ENCODE results near the gene MRM2.

Gene MRM2

GRCh38 chr7:2232766-2233520, 9.1 kb downstream of the MRM2 start, which contains the start of gene MAD1L1:
Gene MAD1L1 (minus strand): TSS chr7:2232945. CDS start chr7:2230133, 2,812 bp downstream.
- Histone ChIP-seq H3K27ac (ENCODE audit: low read depth, low read length) (no peak within 1 kb of the TSS), H3K9me3 (ENCODE audit: control insufficient read depth in 1 of 2, low read length in 2 of 2) (no peaks in the 10 kb centered on the region), H3K4me1 (ENCODE audit: control insufficient read depth in 1 of 2, insufficient read depth in 2 of 2, low read length in 2 of 2) (peaks cover 0 to 20% of the 10 kb centered on the region in 2 donors), H3K9ac (ENCODE audit: low read depth in 1 of 2, low read length in 2 of 2) (peak within 1 kb of the TSS; percentile 71 to 74), H3K36me3 (ENCODE audit: control insufficient read depth in 1 of 2, insufficient read depth in 2 of 2, low read length in 2 of 2) (peaks cover 16 to 37% of the 10 kb centered on the region in 2 donors), H3K27me3 (ENCODE audit: control insufficient read depth in 1 of 2, insufficient read depth in 2 of 2, low read length in 2 of 2) (no peaks in the 10 kb centered on the region), H3K4me3 (ENCODE audit: low read depth in 1 of 2, low read length in 2 of 2) (peak within 1 kb of the TSS; percentile 80 to 89)

GRCh38 chr7:2231992-2232765, 9.8 kb downstream of the MRM2 start:
- no peak overlapping the region for H3K27ac ChIP-seq (ENCODE audit: low read depth, low read length)
- H3K4me3 ChIP-seq (ENCODE audit: low read depth in 1 of 2, low read length in 2 of 2): peak overlapping the region; percentile 80 to 89
- H3K36me3 ChIP-seq (ENCODE audit: control insufficient read depth in 1 of 2, insufficient read depth in 2 of 2, low read length in 2 of 2): peaks cover 14 to 40% of the 10 kb centered on the region in 2 donors
- H3K27me3 ChIP-seq (ENCODE audit: control insufficient read depth in 1 of 2, insufficient read depth in 2 of 2, low read length in 2 of 2): no peaks in the 10 kb centered on the region
- peaks cover 0 to 19% of the 10 kb centered on the region in 2 donors for H3K4me1 ChIP-seq (ENCODE audit: control insufficient read depth in 1 of 2, insufficient read depth in 2 of 2, low read length in 2 of 2)
- H3K9me3 ChIP-seq (ENCODE audit: control insufficient read depth in 1 of 2, low read length in 2 of 2): no peaks in the 10 kb centered on the region
- H3K9ac ChIP-seq (ENCODE audit: low read depth in 1 of 2, low read length in 2 of 2): peak overlapping the region; percentile 71 to 74

GRCh38 chr7:2230882-2231281, 11.1 kb downstream of the MRM2 start:
- Histone ChIP-seq H3K9me3 (ENCODE audit: control insufficient read depth in 1 of 2, low read length in 2 of 2) (no peaks in the 10 kb centered on the region), H3K36me3 (ENCODE audit: control insufficient read depth in 1 of 2, insufficient read depth in 2 of 2, low read length in 2 of 2) (peaks cover 14 to 43% of the 10 kb centered on the region in 2 donors), H3K27me3 (ENCODE audit: control insufficient read depth in 1 of 2, insufficient read depth in 2 of 2, low read length in 2 of 2) (no peaks in the 10 kb centered on the region), H3K4me3 (ENCODE audit: low read depth in 1 of 2, low read length in 2 of 2) (no peak overlapping the region), H3K27ac (ENCODE audit: low read depth, low read length) (no peak overlapping the region), H3K4me1 (ENCODE audit: control insufficient read depth in 1 of 2, insufficient read depth in 2 of 2, low read length in 2 of 2) (peaks cover 0 to 19% of the 10 kb centered on the region in 2 donors), H3K9ac (ENCODE audit: low read depth in 1 of 2, low read length in 2 of 2) (no peak overlapping the region)

GRCh38 chr7:2230226-2230625, 11.8 kb downstream of the MRM2 start:
- Histone ChIP-seq H3K9ac (ENCODE audit: low read depth in 1 of 2, low read length in 2 of 2) (no peak overlapping the region), H3K27me3 (ENCODE audit: control insufficient read depth in 1 of 2, insufficient read depth in 2 of 2, low read length in 2 of 2) (no peaks in the 10 kb centered on the region), H3K27ac (ENCODE audit: low read depth, low read length) (no peak overlapping the region), H3K4me3 (ENCODE audit: low read depth in 1 of 2, low read length in 2 of 2) (no peak overlapping the region), H3K9me3 (ENCODE audit: control insufficient read depth in 1 of 2, low read length in 2 of 2) (no peaks in the 10 kb centered on the region), H3K36me3 (ENCODE audit: control insufficient read depth in 1 of 2, insufficient read depth in 2 of 2, low read length in 2 of 2) (peaks cover 12 to 49% of the 10 kb centered on the region in 2 donors), H3K4me1 (ENCODE audit: control insufficient read depth in 1 of 2, insufficient read depth in 2 of 2, low read length in 2 of 2) (peaks cover 0 to 19% of the 10 kb centered on the region in 2 donors)

- Histone ChIP-seq H3K27ac (ENCODE audit: low read depth, low read length) (no peak overlapping the region), H3K9me3 (ENCODE audit: control insufficient read depth in 1 of 2, low read length in 2 of 2) (no peaks in the 10 kb centered on the region), H3K27me3 (ENCODE audit: control insufficient read depth in 1 of 2, insufficient read depth in 2 of 2, low read length in 2 of 2) (no peaks in the 10 kb centered on the region), H3K4me1 (ENCODE audit: control insufficient read depth in 1 of 2, insufficient read depth in 2 of 2, low read length in 2 of 2) (peaks cover 0 to 19% of the 10 kb centered on the region in 2 donors), H3K4me3 (ENCODE audit: low read depth in 1 of 2, low read length in 2 of 2) (no peak overlapping the region), H3K9ac (ENCODE audit: low read depth in 1 of 2, low read length in 2 of 2) (no peak overlapping the region), H3K36me3 (ENCODE audit: control insufficient read depth in 1 of 2, insufficient read depth in 2 of 2, low read length in 2 of 2) (peaks cover 4 to 49% of the 10 kb centered on the region in 2 donors)
Measured at GRCh38 chr7:2229467-2229866, 12.5 kb downstream of the MRM2 start.

- Histone ChIP-seq H3K9me3 (ENCODE audit: control insufficient read depth in 1 of 2, low read length in 2 of 2) (no peaks in the 10 kb centered on the region), H3K36me3 (ENCODE audit: control insufficient read depth in 1 of 2, insufficient read depth in 2 of 2, low read length in 2 of 2) (peaks cover 4 to 51% of the 10 kb centered on the region in 2 donors), H3K27ac (ENCODE audit: low read depth, low read length) (no peak overlapping the region), H3K4me1 (ENCODE audit: control insufficient read depth in 1 of 2, insufficient read depth in 2 of 2, low read length in 2 of 2) (peaks cover 0 to 19% of the 10 kb centered on the region in 2 donors), H3K27me3 (ENCODE audit: control insufficient read depth in 1 of 2, insufficient read depth in 2 of 2, low read length in 2 of 2) (no peaks in the 10 kb centered on the region), H3K4me3 (ENCODE audit: low read depth in 1 of 2, low read length in 2 of 2) (no peak overlapping the region), H3K9ac (ENCODE audit: low read depth in 1 of 2, low read length in 2 of 2) (no peak overlapping the region)
Measured at GRCh38 chr7:2228921-2229320, 13.1 kb downstream of the MRM2 start.

- Histone ChIP-seq H3K4me1 (ENCODE audit: control insufficient read depth in 1 of 2, insufficient read depth in 2 of 2, low read length in 2 of 2) (peaks cover 0 to 14% of the 10 kb centered on the region in 2 donors), H3K36me3 (ENCODE audit: control insufficient read depth in 1 of 2, insufficient read depth in 2 of 2, low read length in 2 of 2) (peaks cover 4 to 58% of the 10 kb centered on the region in 2 donors)
Measured at GRCh38 chr7:2227699-2228098, 14.3 kb downstream of the MRM2 start.

GRCh38 chr7:2225830-2226229, 16.2 kb downstream of the MRM2 start:
- Histone ChIP-seq H3K4me1 (ENCODE audit: control insufficient read depth in 1 of 2, insufficient read depth in 2 of 2, low read length in 2 of 2) (peaks cover 0 to under 1% of the 10 kb centered on the region in 2 donors), H3K9ac (ENCODE audit: low read depth in 1 of 2, low read length in 2 of 2) (no peak overlapping the region), H3K36me3 (ENCODE audit: control insufficient read depth in 1 of 2, insufficient read depth in 2 of 2, low read length in 2 of 2) (peaks cover 4 to 66% of the 10 kb centered on the region in 2 donors), H3K4me3 (ENCODE audit: low read depth in 1 of 2, low read length in 2 of 2) (no peak overlapping the region), H3K27ac (ENCODE audit: low read depth, low read length) (no peak overlapping the region), H3K27me3 (ENCODE audit: control insufficient read depth in 1 of 2, insufficient read depth in 2 of 2, low read length in 2 of 2) (no peaks in the 10 kb centered on the region), H3K9me3 (ENCODE audit: control insufficient read depth in 1 of 2, low read length in 2 of 2) (no peaks in the 10 kb centered on the region)

More at GRCh38 chr7:2227699-2228098, 14.3 kb downstream of the MRM2 start:
- Histone ChIP-seq H3K27ac (ENCODE audit: low read depth, low read length) (no peak overlapping the region), H3K9me3 (ENCODE audit: control insufficient read depth in 1 of 2, low read length in 2 of 2) (no peaks in the 10 kb centered on the region), H3K27me3 (ENCODE audit: control insufficient read depth in 1 of 2, insufficient read depth in 2 of 2, low read length in 2 of 2) (no peaks in the 10 kb centered on the region), H3K9ac (ENCODE audit: low read depth in 1 of 2, low read length in 2 of 2) (no peak overlapping the region), H3K4me3 (ENCODE audit: low read depth in 1 of 2, low read length in 2 of 2) (no peak overlapping the region)

GRCh38 chr7:2225336-2225735, 16.7 kb downstream of the MRM2 start:
- H3K9me3 ChIP-seq (ENCODE audit: control insufficient read depth in 1 of 2, low read length in 2 of 2): no peaks in the 10 kb centered on the region
- H3K36me3 ChIP-seq (ENCODE audit: control insufficient read depth in 1 of 2, insufficient read depth in 2 of 2, low read length in 2 of 2): peaks cover 4 to 69% of the 10 kb centered on the region in 2 donors
- no peak overlapping the region for H3K4me3 ChIP-seq (ENCODE audit: low read depth in 1 of 2, low read length in 2 of 2)
- H3K4me1 ChIP-seq (ENCODE audit: control insufficient read depth in 1 of 2, insufficient read depth in 2 of 2, low read length in 2 of 2): no peaks in the 10 kb centered on the region
- H3K27ac ChIP-seq (ENCODE audit: low read depth, low read length): no peak overlapping the region
- no peaks in the 10 kb centered on the region for H3K27me3 ChIP-seq (ENCODE audit: control insufficient read depth in 1 of 2, insufficient read depth in 2 of 2, low read length in 2 of 2)
- H3K9ac ChIP-seq (ENCODE audit: low read depth in 1 of 2, low read length in 2 of 2): no peak overlapping the region

- no peaks in the 10 kb centered on the region for H3K4me1 ChIP-seq (ENCODE audit: control insufficient read depth in 1 of 2, insufficient read depth in 2 of 2, low read length in 2 of 2)
- H3K36me3 ChIP-seq (ENCODE audit: control insufficient read depth in 1 of 2, insufficient read depth in 2 of 2, low read length in 2 of 2): peaks cover 4 to 72% of the 10 kb centered on the region in 2 donors
- no peaks in the 10 kb centered on the region for H3K9me3 ChIP-seq (ENCODE audit: control insufficient read depth in 1 of 2, low read length in 2 of 2)
- no peak overlapping the region for H3K4me3 ChIP-seq (ENCODE audit: low read depth in 1 of 2, low read length in 2 of 2)
- no peak overlapping the region for H3K9ac ChIP-seq (ENCODE audit: low read depth in 1 of 2, low read length in 2 of 2)
- H3K27ac ChIP-seq (ENCODE audit: low read depth, low read length): no peak overlapping the region
- no peaks in the 10 kb centered on the region for H3K27me3 ChIP-seq (ENCODE audit: control insufficient read depth in 1 of 2, insufficient read depth in 2 of 2, low read length in 2 of 2)
Measured at GRCh38 chr7:2224934-2225333, 17.1 kb downstream of the MRM2 start.
